GM18520 (cell line): ENCODE results near the gene PARN.
"Not testable (repeated sequence)": the region's sequence is repeated elsewhere in the genome, so short reads cannot be mapped to it uniquely, and the experiment has no call there.

Experiments used
- ATAC-seq: cut with Tn5 transposase; IDR thresholded peaks from one replicate; pipeline ENCODE4 v1.9.1; 2021; ENCODE audit not compliant: unreplicated experiment

Gene PARN

GRCh38 chr16:14445937-14446715 is 183.9 kb downstream of the PARN start:
- no peak for ATAC-seq

- no peak for ATAC-seq
These were observed 184.9 kb downstream of the PARN start for GRCh38 chr16:14444979-14445810.

GRCh38 chr16:14441533-14441932 is 188.5 kb downstream of the PARN start:
- ATAC-seq, result not testable (repeated sequence)

- ATAC-seq, result no peak
These were observed 191.8 kb downstream of the PARN start for GRCh38 chr16:14438256-14438655.

- ATAC-seq, result no peak
These were observed 192.6 kb downstream of the PARN start for GRCh38 chr16:14437426-14437825.

- no peak for ATAC-seq
These were observed 193.6 kb downstream of the PARN start for GRCh38 chr16:14436401-14436955.

GRCh38 chr16:14434860-14435259 is 195.2 kb downstream of the PARN start:
- no peak for ATAC-seq

GRCh38 chr16:14428971-14429637 is 201.0 kb downstream of the PARN start:
- not testable (repeated sequence) for ATAC-seq

- ATAC-seq, result no peak
These were observed 202.0 kb downstream of the PARN start for GRCh38 chr16:14428043-14428442.

GRCh38 chr16:14427371-14427948 is 202.6 kb downstream of the PARN start:
- ATAC-seq, result no peak

- no peak for ATAC-seq
These were observed 205.5 kb downstream of the PARN start for GRCh38 chr16:14424595-14424994.

- ATAC-seq, result no peak
These were observed 206.7 kb downstream of the PARN start for GRCh38 chr16:14423344-14423743.

GRCh38 chr16:14420721-14421488 is 209.2 kb downstream of the PARN start:
- ATAC-seq, result no peak

GRCh38 chr16:14420243-14420642 is 209.8 kb downstream of the PARN start:
- not testable (repeated sequence) for ATAC-seq

GRCh38 chr16:14419817-14420216 is 210.2 kb downstream of the PARN start:
- ATAC-seq, result no peak

- ATAC-seq, result no peak
These were observed 211.2 kb downstream of the PARN start for GRCh38 chr16:14418795-14419225.

- no peak for ATAC-seq
These were observed 213.9 kb downstream of the PARN start for GRCh38 chr16:14416184-14416583.

- no peak for ATAC-seq
These were observed 214.8 kb downstream of the PARN start for GRCh38 chr16:14415291-14415690.

GRCh38 chr16:14409563-14409962 is 220.5 kb downstream of the PARN start:
- no peak for ATAC-seq

GRCh38 chr16:14407786-14408399 is 222.2 kb downstream of the PARN start:
- no peak for ATAC-seq
